Nucleus accumbens (tissue), 56 donors: ENCODE data around the gene FBXO2.

Experiments
- DNase-seq, 56 donors: peaks; one replicate each; lab custom pipeline; 2025; lab: John Stamatoyannopoulos, UW

The FBXO2 gene

DNA sequence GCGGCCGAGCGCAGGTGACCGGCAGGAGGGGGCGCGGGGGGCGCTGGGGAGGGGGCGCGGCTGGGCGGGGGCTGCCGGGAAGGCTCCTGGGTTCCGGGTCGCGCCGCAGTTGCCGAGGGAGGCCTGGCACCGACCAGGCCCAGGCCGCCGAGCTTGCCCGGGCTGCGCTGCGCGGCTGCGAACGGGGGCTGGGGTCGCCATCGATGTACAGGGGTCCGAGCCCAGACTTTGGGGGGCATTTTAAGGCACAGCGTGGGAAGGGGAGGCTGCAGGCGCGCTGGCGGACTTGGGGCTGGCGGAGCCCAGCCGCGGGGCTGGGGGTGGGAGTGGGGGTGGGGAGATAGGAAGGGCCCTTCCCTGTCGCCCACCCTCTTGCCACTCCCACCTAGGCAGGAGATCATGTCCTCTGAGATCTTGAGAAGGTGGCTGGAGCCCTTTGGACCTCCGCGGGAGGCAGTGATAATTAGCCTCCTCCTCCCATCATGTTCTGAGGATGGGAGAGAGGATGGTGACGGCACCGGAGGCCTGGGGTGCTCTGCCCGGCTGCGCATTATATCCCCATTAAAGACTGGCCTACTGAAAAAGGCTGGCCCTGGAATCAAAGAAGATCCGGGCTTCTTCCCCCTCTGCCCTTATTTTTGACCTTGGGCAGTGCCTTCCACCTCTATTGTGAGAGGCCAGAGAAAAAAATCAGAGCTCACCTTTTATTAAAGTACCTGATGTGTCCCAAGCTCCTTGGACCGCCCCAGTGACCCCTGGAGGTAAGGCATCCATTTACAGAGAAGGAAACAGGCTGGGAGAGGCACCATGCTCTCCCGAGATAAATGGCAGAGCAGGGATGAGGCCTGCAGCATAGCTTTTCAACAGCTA, 945 bp upstream of the FBXO2 start:
- DNase-seq: peak in 2 of 56 donors; percentile 46 to 53

GRCh38 chr1:11653861-11654136, 430 bp downstream of the FBXO2 start:
- no peak for DNase-seq

DNA sequence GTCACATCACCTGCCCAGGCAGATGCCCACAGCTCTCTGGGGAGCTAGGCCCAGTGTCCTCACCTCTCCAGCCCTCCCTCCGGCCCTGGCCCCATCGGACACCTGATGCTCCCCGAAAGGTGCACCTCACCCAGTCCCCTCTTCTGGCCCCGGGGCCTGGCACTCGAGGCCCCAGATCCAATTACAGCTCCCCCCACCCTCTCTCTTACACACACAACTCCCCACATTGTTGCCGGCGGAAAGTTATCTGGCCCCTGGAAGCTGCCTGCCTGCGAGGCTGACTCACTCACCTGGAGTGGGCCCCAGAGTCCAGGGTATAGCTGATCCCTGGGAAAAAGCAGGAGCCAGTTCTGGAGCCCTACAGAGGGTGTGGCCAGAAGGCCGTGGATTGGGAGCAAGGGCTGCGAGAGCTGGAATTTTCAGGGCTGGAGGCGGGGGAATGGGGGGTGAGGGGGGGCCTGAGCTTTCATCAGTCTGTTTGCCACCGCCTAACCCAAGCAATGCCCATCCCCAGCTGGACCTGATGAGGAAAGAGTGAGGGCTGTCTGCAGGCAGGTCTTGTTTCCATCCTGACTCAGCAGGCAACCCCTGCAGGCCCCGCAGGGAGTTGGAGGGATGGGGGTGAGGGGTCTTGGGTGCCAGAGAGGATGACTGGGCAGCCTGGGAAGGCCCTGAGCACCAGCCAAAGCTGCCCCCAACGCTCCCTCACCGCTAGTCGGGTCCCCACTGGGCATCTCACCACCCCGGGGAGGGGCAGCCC, 948 bp downstream of the FBXO2 start:
- DNase-seq: peak in 3 of 56 donors; percentile 20 to 32 (median 22)

DNA sequence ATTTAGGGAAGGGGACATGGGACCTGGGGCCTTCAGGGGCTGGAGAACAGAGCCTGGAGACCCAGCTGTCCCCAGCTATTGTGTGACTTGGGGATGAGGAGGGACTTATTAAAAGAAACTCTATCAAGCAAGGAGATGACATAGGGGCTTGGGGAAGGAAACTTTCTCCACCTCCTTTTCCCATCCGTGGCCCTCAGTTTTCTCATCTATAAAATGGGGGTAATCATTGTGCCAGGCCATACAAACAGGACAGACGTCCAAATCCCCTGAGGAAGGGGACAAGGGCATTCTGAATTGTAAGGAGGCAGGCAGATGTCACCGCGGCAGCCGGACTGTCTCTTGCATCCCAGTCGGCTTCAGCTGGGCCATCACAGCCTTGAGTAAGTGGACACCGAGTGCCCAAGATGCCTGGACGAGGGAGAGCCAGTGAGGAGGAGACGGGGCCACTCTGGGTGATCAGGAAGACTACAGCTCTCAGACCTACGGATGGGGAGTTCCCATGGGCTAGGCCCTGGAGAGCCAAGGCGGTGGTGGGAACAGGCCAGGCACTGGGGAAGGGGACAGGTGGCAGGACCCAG, 1.9 kb downstream of the FBXO2 start:
- DNase-seq: no peak

DNA sequence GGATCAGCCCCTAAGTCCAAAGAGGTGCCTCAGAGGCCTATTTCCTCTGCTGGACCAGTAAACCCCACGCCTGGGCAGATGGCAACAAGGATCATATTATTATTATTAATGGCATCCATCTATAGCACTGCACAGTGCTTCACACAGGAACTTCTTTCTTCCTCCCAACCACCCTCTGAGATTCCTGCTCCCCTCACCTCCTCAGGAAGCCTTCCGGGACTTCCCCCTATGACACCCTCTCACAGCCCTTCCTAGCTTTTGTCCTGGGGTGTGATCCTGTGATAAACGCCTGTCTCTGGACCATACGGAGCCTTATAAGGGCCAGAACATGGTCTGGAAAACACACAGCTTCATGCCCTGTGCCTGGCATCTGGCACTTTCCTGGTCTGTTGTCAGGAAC, 3.2 kb downstream of the FBXO2 start:
- DNase-seq: no peak

- DNase-seq: peak in 47 of 56 donors; percentile 20 to 81 (median 44)
Measured at GRCh38 chr1:11650331-11650991, 3.8 kb downstream of the FBXO2 start.

DNA sequence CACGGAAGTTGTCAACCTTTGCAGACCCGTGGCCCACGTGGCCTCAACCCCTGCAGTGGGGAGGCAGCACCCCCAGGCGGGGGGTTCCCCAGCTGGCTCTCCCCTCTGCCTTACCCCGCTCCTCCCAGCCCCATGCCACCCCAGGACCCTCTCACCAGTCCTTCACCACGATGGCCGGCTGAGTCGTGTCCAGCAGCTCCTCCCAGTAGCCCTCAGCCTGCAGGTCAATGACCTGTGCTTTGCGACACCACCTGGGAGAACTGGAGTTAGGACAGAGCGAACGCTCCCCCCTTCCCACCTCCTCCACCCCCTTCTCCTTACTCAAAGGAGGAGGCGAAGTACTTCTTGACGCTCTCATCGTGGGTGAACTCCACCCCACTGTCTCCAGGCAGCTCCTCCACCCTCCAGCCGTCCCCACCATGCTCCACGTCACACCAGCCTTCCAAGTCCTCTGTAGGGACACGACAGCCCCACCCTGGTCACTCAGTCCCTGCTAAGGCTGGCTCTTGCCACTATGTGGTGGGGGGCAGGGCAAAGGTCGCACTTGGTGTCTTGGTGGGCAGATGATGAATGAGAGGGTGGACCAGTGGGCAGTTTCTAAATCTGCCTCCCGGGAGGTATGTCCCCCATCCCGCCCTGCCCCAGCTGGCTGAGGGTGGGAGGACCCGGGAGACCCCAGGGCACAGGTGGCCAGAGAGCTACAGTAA, 4.5 kb downstream of the FBXO2 start:
- DNase-seq: peak in 14 of 56 donors; percentile 7 to 65 (median 30)

- no peak for DNase-seq
Measured at GRCh38 chr1:11649237-11649623, 5.0 kb downstream of the FBXO2 start.

DNA sequence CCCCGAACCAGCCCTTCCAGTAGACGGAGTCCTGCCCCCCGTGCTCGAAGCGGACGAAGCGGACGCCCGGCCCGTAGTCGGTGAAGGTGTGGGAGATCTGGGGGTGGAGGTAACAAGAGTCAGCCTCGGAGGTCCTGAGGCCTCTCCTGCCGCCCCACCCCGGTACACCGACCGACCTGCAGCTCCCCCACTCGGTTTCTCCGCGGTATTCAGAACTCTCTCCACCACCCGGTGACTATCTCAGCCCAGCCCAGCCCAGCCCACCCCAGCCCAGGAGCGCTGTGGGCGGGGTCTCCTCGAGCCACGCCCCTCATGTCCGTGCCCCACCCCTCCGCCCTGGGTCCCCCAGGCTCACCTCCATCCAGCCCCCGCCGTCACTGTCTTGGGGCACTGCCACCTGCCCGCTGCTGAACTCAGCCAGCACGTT, 5.5 kb downstream of the FBXO2 start:
- peak in 15 of 56 donors; percentile 19 to 56 (median 33) for DNase-seq

GRCh38 chr1:11648039-11648438, 6.2 kb downstream of the FBXO2 start:
- peak in 55 of 56 donors; percentile 30 to 97 (median 88) for DNase-seq

- DNase-seq: no peak
Measured at GRCh38 chr1:11647333-11647732, 6.9 kb downstream of the FBXO2 start.

DNA sequence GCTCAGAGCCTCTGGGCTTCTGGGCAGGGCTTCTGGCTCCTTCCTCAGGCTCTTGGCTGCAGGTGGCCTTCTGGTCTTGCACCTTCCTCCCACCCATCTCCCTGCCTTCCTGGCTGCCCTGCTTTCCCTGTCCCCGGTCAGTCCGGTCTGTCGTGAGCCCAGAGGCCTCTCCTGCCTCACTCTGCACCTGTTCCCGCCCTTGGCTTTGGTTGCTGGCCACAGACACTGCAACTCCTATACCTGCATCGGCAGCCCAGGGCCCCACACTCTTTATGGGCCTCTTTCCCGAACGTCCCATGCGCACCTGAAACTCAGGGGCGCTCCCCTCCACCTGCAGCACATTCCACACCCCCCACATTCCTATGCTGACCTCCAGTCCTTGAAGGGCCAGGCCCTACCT, 7.9 kb downstream of the FBXO2 start:
- no peak for DNase-seq

DNA sequence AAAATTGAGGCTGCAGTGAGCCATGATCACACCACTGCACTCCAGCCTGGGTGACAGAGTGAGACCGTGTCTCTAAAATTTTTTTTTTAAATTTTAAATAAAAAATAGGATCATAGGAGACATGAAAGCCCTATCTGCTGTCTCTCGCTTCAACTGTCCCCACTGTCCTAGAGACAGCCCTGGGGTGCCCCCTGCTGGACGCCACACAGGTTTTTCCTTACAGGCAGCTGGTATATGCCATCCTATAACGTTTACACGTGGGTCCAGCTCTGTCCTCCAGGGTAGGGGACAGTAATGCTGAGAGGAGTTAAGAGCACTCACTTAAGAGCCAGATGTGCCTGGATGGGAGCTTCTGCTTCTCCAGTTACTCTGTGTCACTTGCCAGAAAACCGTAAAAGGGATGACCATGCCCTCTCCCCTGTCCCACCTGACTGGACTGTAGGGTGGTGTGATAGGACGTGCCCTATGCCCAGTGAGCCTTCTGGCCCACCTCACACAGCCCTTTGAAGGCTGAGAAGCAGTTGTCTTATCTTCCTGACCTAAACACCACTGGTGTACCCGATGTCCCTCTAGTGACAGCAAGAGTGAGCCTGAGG, 8.5 kb downstream of the FBXO2 start:
- DNase-seq: peak in 51 of 56 donors; percentile 22 to 93 (median 63)

- DNase-seq: no peak
Measured at GRCh38 chr1:11645270-11645669, 9.0 kb downstream of the FBXO2 start.

DNA sequence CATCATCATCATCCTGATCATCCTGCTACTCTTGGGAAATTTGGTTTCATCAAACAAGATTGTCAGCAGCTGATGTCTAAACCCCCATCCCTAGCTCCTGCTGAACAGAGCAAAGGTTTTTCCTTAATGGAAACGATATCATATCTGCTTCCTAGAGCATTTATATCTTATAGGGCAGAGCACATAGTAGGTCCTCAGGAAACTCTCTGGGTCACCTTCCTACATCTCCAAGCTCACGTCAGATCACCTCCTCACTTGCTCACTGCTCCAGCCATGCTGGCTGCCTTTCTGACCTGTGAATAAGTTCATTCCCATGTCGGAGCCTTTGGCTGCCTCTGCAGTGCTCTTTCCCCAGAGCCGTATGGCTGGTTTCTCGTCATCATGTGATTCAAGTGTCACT, 10.4 kb downstream of the FBXO2 start:
- DNase-seq: no peak

DNA sequence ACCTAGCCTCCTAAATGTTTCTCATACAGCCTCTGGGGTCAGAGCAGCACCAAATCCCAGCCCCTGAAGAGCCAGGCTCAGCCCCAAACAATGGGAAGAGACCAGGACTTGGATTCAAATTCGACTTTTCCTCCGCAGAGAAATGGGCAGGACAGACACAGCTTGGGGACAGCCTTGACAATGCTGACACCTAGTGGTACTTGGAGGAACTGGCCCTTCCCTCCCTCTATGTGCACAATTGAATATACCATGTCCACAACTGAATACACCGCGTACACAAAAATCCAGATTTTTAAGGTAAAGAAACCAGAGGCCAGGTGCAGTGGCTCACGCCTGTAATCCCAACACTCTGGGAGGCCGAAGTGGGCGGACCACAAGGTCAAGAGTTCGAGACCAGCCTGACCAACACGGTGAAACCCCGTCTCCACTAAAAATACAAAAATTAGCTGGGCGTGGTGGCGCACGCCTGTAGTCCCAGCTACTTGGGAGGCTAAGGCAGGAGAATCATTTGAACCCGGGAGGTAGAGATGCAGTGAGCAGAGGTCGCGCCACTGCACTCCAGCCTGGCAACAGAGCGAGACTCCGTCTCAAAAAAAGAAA, 11.7 kb downstream of the FBXO2 start:
- peak in 42 of 56 donors; percentile 8 to 87 (median 36) for DNase-seq

DNA sequence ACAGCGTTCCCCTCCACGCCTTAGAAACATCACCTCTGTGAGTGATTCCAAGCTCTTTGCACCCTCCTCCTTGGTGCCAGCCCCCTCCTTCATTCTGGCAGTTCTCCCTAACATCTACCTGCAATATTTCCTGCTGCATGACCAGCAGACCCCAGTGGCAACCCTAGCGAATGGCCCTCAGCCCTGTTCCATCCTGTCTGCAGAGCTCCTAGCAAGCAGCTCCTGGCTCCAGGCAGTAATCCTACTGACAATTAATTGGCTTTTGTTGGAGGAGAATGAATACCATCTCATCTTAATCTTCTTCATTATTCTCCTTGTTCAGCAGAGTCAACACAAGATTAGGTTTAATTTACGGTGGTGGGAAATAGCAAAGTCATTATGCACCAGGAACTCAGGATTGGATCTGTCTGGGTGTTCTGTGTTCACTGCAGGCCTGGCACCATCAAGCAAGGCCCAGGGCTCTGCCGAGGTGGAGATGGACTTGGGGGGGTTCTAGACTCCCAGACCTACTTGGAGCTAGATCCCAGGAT, 12.4 kb downstream of the FBXO2 start:
- DNase-seq: no peak

GRCh38 chr1:11640944-11641343, 13.3 kb downstream of the FBXO2 start:
- no peak for DNase-seq

- DNase-seq: no peak
Measured at GRCh38 chr1:11640101-11640500, 14.1 kb downstream of the FBXO2 start.
